GM23248 (cell line): ENCODE data around the gene BMP10. TPM values are rescaled to one million over a fixed set of nuclear protein-coding genes. Genes with fewer than 3 reads are reported as not detected.

Experiments used
- DNase-seq: peaks from one replicate; pipeline ENCODE4 v3.0.0-alpha.2; 2015
- H2AFZ ChIP-seq: fragments of 200-600 bp; sonication (generic); 2 replicates; pipeline ENCODE4 v1.6.1; 2016; ENCODE audit warnings: antibody characterized with exemption
- H3F3A ChIP-seq: fragments of 200-600 bp; sonication (generic); 2 replicates; pipeline ENCODE4 v1.6.1; 2016; ENCODE audit warnings: mild to moderate bottlenecking, antibody characterized with exemption, mixed run types; ENCODE audit not compliant: insufficient read depth
- H3K27ac ChIP-seq: fragments of 200-600 bp; sonication (generic); 2 replicates; pipeline ENCODE4 v1.5.1; 2016; ENCODE audit warnings: mild to moderate bottlenecking
- H3K27me3 ChIP-seq: fragments of 200-600 bp; sonication (generic); replicated peaks from 2 replicates; pipeline ENCODE4 v1.6.1; 2016; ENCODE audit warnings: mild to moderate bottlenecking; ENCODE audit not compliant: insufficient read depth
- H3K36me3 ChIP-seq: fragments of 200-600 bp; sonication (generic); 2 replicates; pipeline ENCODE4 v1.6.1; 2016; ENCODE audit warnings: low read depth, mild to moderate bottlenecking
- H3K4me1 ChIP-seq: fragments of 200-600 bp; sonication (generic); 2 replicates; pipeline ENCODE4 v1.6.1; 2016; ENCODE audit warnings: mild to moderate bottlenecking; ENCODE audit not compliant: insufficient read depth
- H3K4me2 ChIP-seq: fragments of 200-600 bp; sonication (generic); one replicate; pipeline ENCODE4 v1.6.1; 2016; ENCODE audit warnings: mild to moderate bottlenecking; ENCODE audit not compliant: unreplicated experiment
- H3K4me3 ChIP-seq: fragments of 200-600 bp; sonication (generic); 2 replicates; pipeline ENCODE4 v1.5.1; 2016; ENCODE audit warnings: mild to moderate bottlenecking
- H3K79me2 ChIP-seq: fragments of 200-600 bp; sonication (generic); 2 replicates; pipeline ENCODE4 v1.6.1; 2016; ENCODE audit warnings: mild to moderate bottlenecking; ENCODE audit not compliant: insufficient read depth
- H3K9ac ChIP-seq: fragments of 200-600 bp; sonication (generic); 2 replicates; pipeline ENCODE4 v1.6.1; 2016; ENCODE audit warnings: mild to moderate bottlenecking
- H3K9me2 ChIP-seq: fragments of 200-600 bp; sonication (generic); 2 replicates; pipeline ENCODE4 v1.6.1; 2016; ENCODE audit warnings: mixed run types, mild to moderate bottlenecking, moderate library complexity; ENCODE audit not compliant: insufficient read depth
- H3K9me3 ChIP-seq: fragments of 200-600 bp; sonication (generic); one replicate; pipeline ENCODE4 v1.6.1; 2017; ENCODE audit warnings: low read depth
- H4K20me1 ChIP-seq: fragments of 200-600 bp; sonication (generic); 2 replicates; pipeline ENCODE4 v1.6.0; 2016; ENCODE audit not compliant: insufficient read depth
- EZH2 ChIP-seq: fragments of 200-600 bp; sonication (generic); IDR thresholded peaks from 2 replicates; pipeline ENCODE4 v1.6.1; 2018; ENCODE audit warnings: antibody characterized with exemption, mild to moderate bottlenecking; ENCODE audit not compliant: insufficient read depth, poor library complexity, severe bottlenecking
- EZH2phosphoT487 ChIP-seq: fragments of 200-600 bp; sonication (generic); IDR thresholded peaks from 2 replicates; pipeline ENCODE4 v1.6.1; 2018; ENCODE audit warnings: antibody characterized with exemption, moderate library complexity, mild to moderate bottlenecking, low read depth; ENCODE audit not compliant: insufficient read depth
- WGBS, 2 experiments: methylation state at CpG; one replicate each; pipeline ENCODE4 v1.1.6; 2015 to 2017; ENCODE audit warnings: low lambda C conversion rate in 2 of 2, low coverage in 1 of 2; ENCODE audit errors: missing lambda C conversion rate in 2 of 2; 5-methylcytosine and 5-hydroxymethylcytosine counted together
- in situ Hi-C: fragments of 300-500 bp; cut with MboI; formaldehyde crosslinking; loops from 2 replicates; pipeline ENCODE4 v1.15.0; 2020
- polyA plus RNA-seq: library from polyadenylated mRNA; unstranded; fragments of >200 nt; fragmentation: Nextera tagmentation; extraction: Ambion mirVana; gene quantifications from 2 replicates; pipeline ENCODE4 v1.2.1, GENCODE V29; 2016
- total RNA-seq: library from RNA; depleted of rRNA; stranded (reverse); fragments of >200 nt; shearing (Covaris generic); gene quantifications from 2 replicates; pipeline ENCODE4 v1.2.3, GENCODE V29; 2014

Gene BMP10
- total and polyA plus RNA-seq, 2 experiments from 2014 or later, result not detected

GRCh38 chr2:68885074-68885810 lies 14.0 kb upstream of the BMP10 start:
- Histone ChIP-seq H3K36me3 (no peaks in the 10 kb centered on the region), H3K27me3 (peaks cover 50% of the 10 kb centered on the region), H3K9ac (no peak overlapping the region), H3K79me2 (no peaks in the 10 kb centered on the region), H3K27ac (no peak overlapping the region), H3K9me2 (no peaks in the 10 kb centered on the region), H3K9me3 (no peaks in the 10 kb centered on the region), H2AFZ (no peak overlapping the region), H4K20me1 (no peaks in the 10 kb centered on the region), H3K4me1 (no peaks in the 10 kb centered on the region), H3K4me3 (no peak overlapping the region), H3F3A (no peaks in the 10 kb centered on the region), H3K4me2 (no peak overlapping the region)
- no peak for TF ChIP-seq EZH2
- no peak for TF ChIP-seq EZH2phosphoT487
- in situ Hi-C loops, result no loop called here
- WGBS, 2 experiments, result 23 to 24% methylated on average over 10 of the region's 10 CpGs
- DNase-seq, result no peak

GRCh38 chr2:68880213-68880612 lies 9.0 kb upstream of the BMP10 start:
- no peaks in the 10 kb centered on the region for H3K4me1 ChIP-seq
- H3F3A ChIP-seq, result no peaks in the 10 kb centered on the region
- H3K27me3 ChIP-seq, result peaks cover 44% of the 10 kb centered on the region
- no peak for TF ChIP-seq EZH2phosphoT487
- TF ChIP-seq EZH2, result no peak
- no peak overlapping the region for H3K9ac ChIP-seq
- H3K4me3 ChIP-seq, result no peak overlapping the region
- H3K36me3 ChIP-seq, result no peaks in the 10 kb centered on the region
- H4K20me1 ChIP-seq, result no peaks in the 10 kb centered on the region
- in situ Hi-C loops, result no loop called here
- no peak overlapping the region for H3K4me2 ChIP-seq
- H3K27ac ChIP-seq, result no peak overlapping the region
- no peaks in the 10 kb centered on the region for H3K9me3 ChIP-seq
- H2AFZ ChIP-seq, result no peak overlapping the region
- no peaks in the 10 kb centered on the region for H3K79me2 ChIP-seq
- H3K9me2 ChIP-seq, result no peaks in the 10 kb centered on the region
- no peak for DNase-seq

GRCh38 chr2:68879296-68879695 lies 8.1 kb upstream of the BMP10 start:
- H3K79me2 ChIP-seq, result no peaks in the 10 kb centered on the region
- H3K9me2 ChIP-seq, result no peaks in the 10 kb centered on the region
- no peaks in the 10 kb centered on the region for H3K9me3 ChIP-seq
- H3K4me1 ChIP-seq, result no peaks in the 10 kb centered on the region
- 50 to 52% methylated on average over 3 of the region's 3 CpGs for WGBS, 2 experiments
- in situ Hi-C loops, result no loop called here
- no peak for DNase-seq
- H3K9ac ChIP-seq, result no peak overlapping the region
- no peak overlapping the region for H3K4me3 ChIP-seq
- no peaks in the 10 kb centered on the region for H3K36me3 ChIP-seq
- H3K27ac ChIP-seq, result no peak overlapping the region
- no peak overlapping the region for H2AFZ ChIP-seq
- no peaks in the 10 kb centered on the region for H3F3A ChIP-seq
- peaks cover 45% of the 10 kb centered on the region for H3K27me3 ChIP-seq
- H4K20me1 ChIP-seq, result no peaks in the 10 kb centered on the region
- no peak overlapping the region for H3K4me2 ChIP-seq
- no peak for TF ChIP-seq EZH2phosphoT487
- TF ChIP-seq EZH2, result no peak

GRCh38 chr2:68878753-68879152 lies 7.6 kb upstream of the BMP10 start:
- H3K4me3 ChIP-seq, result no peak overlapping the region
- H3K9ac ChIP-seq, result no peak overlapping the region
- H3K27me3 ChIP-seq, result peaks cover 40% of the 10 kb centered on the region
- H3F3A ChIP-seq, result no peaks in the 10 kb centered on the region
- no peaks in the 10 kb centered on the region for H3K9me2 ChIP-seq
- no peak overlapping the region for H3K4me2 ChIP-seq
- WGBS, 2 experiments, result 82 to 85% methylated on average over 2 of the region's 2 CpGs
- in situ Hi-C loops, result no loop called here
- peak; percentile 20 for DNase-seq
- H2AFZ ChIP-seq, result no peak overlapping the region
- TF ChIP-seq EZH2 (no peak), EZH2phosphoT487 (no peak)
- no peaks in the 10 kb centered on the region for H4K20me1 ChIP-seq
- no peaks in the 10 kb centered on the region for H3K9me3 ChIP-seq
- no peaks in the 10 kb centered on the region for H3K79me2 ChIP-seq
- H3K36me3 ChIP-seq, result no peaks in the 10 kb centered on the region
- no peak overlapping the region for H3K27ac ChIP-seq
- no peaks in the 10 kb centered on the region for H3K4me1 ChIP-seq
